HUES6 (cell line): ENCODE measurements around the gene PIMREG.

Experiments
- H3K27ac ChIP-seq: 2 replicates; pipeline ENCODE4 v1.7.0; 2013; ENCODE audit warnings: low read depth, mild to moderate bottlenecking, low read length, inconsistent platforms
- H3K27me3 ChIP-seq: 2 replicates; pipeline ENCODE4 v1.6.1; 2013; ENCODE audit warnings: low read length; ENCODE audit not compliant: control insufficient read depth, insufficient read depth
- H3K36me3 ChIP-seq: 2 replicates; pipeline ENCODE4 v1.6.1; 2013; ENCODE audit warnings: low read length; ENCODE audit not compliant: control insufficient read depth, insufficient read depth
- H3K4me1 ChIP-seq: 2 replicates; pipeline ENCODE4 v1.6.1; 2013; ENCODE audit warnings: low read length; ENCODE audit not compliant: control insufficient read depth, insufficient read depth
- H3K4me3 ChIP-seq: 2 replicates; pipeline ENCODE4 v1.5.1; 2013; ENCODE audit warnings: low read depth, low read length
- H3K9ac ChIP-seq: one replicate; pipeline ENCODE4 v1.6.1; 2013; ENCODE audit warnings: mild to moderate bottlenecking, low read length
- H3K9me3 ChIP-seq: 2 replicates; pipeline ENCODE4 v1.6.1; 2013; ENCODE audit warnings: low read depth, low read length; ENCODE audit not compliant: control insufficient read depth, insufficient read depth

Gene PIMREG

GRCh38 chr17:6443692-6444570 is at the start of gene PIMREG:
TSS of gene PIMREG (plus strand) at chr17:6444455. CDS start at chr17:6445111, 656 bp downstream.
- H3K27ac ChIP-seq = peak within 1 kb of the TSS; percentile 91
- peaks cover 3% of the 10 kb centered on the region; the same call in 1 of the 2 replicates for H3K9me3 ChIP-seq
- H3K36me3 ChIP-seq = peaks cover 35% of the 10 kb centered on the region
- H3K27me3 ChIP-seq = no peaks in the 10 kb centered on the region
- H3K4me3 ChIP-seq = peak within 1 kb of the TSS; percentile 98
- peak within 1 kb of the TSS; percentile 88 for H3K9ac ChIP-seq
- peaks cover 20% of the 10 kb centered on the region for H3K4me1 ChIP-seq

GRCh38 chr17:6398955-6399354 is 45.3 kb upstream of the PIMREG start:
- peaks cover 17% of the 10 kb centered on the region for H3K4me1 ChIP-seq
- no peaks in the 10 kb centered on the region for H3K36me3 ChIP-seq
- no peak overlapping the region for H3K27ac ChIP-seq
- H3K9me3 ChIP-seq = peaks cover 8% of the 10 kb centered on the region
- no peaks in the 10 kb centered on the region for H3K27me3 ChIP-seq
- no peak overlapping the region for H3K9ac ChIP-seq
- H3K4me3 ChIP-seq = no peak overlapping the region

DNA sequence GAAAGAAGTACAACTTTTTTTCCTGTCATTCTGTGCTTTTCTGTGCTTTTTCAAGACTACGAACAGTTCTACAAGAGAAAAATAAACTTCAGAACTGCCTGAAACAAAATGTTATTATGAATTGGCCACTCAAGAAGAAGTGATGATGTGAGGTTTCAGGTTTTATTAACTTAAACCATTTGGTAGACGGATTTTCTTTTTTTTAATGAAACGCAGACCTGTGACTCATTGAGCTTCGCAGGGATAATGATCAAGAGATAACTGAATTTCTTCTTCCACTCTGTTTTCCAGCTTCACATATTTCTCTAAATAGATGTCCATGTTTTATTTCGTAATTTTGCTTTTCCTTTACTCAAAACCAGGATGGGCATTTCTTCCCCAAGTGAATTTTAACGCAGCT is 42.0 kb upstream of the PIMREG start:
- no peaks in the 10 kb centered on the region for H3K36me3 ChIP-seq
- no peak overlapping the region for H3K9ac ChIP-seq
- H3K27ac ChIP-seq = no peak overlapping the region
- no peak overlapping the region for H3K4me3 ChIP-seq
- peaks cover 8% of the 10 kb centered on the region for H3K9me3 ChIP-seq
- no peaks in the 10 kb centered on the region for H3K4me1 ChIP-seq
- no peaks in the 10 kb centered on the region for H3K27me3 ChIP-seq

DNA sequence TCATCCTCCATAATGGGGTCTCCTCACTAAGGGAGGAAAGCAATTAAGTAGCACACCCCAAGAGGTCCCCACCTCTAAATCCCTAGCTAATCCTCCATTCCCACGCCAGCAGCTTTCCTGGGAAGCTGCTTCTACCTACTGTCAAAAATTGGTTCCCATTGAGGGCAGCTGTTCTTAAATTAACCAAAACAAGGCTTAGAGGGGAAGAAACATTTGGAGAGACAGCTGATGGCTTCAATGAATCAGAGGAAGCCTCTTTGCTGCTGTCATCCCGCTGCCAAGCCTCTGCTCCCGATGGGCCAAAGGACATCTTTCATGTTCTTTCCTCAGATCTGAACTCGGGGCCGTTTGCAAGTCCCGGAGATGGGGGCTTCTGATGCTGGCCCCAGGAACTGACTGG is 36.0 kb upstream of the PIMREG start:
- no peaks in the 10 kb centered on the region for H3K9me3 ChIP-seq
- no peak overlapping the region for H3K27ac ChIP-seq
- H3K36me3 ChIP-seq = no peaks in the 10 kb centered on the region
- no peak overlapping the region for H3K9ac ChIP-seq
- H3K4me1 ChIP-seq = no peaks in the 10 kb centered on the region
- H3K27me3 ChIP-seq = no peaks in the 10 kb centered on the region
- no peak overlapping the region for H3K4me3 ChIP-seq

DNA sequence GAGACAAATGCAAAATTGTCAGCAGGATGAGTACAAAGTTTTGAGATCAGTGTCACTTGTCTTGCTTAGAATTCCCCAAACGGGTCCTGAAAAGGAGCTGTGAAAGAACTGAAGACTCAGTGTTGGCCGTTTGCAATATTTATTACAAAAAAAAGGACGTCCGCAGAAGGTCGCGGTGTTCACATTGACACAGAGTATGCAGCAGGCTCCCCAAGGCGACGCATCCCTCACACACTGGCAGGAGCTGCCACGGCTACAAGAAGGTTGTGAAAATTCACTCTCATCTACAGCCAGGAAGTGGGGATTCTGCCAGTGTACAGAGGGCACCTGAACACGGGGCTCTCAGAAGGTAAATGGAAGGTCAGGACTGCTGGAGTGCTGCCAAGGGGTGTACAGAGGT is 35.5 kb upstream of the PIMREG start:
- Histone ChIP-seq H3K4me3 (no peak overlapping the region), H3K9me3 (no peaks in the 10 kb centered on the region), H3K36me3 (no peaks in the 10 kb centered on the region), H3K27me3 (no peaks in the 10 kb centered on the region), H3K27ac (no peak overlapping the region), H3K4me1 (no peaks in the 10 kb centered on the region), H3K9ac (no peak overlapping the region)

DNA sequence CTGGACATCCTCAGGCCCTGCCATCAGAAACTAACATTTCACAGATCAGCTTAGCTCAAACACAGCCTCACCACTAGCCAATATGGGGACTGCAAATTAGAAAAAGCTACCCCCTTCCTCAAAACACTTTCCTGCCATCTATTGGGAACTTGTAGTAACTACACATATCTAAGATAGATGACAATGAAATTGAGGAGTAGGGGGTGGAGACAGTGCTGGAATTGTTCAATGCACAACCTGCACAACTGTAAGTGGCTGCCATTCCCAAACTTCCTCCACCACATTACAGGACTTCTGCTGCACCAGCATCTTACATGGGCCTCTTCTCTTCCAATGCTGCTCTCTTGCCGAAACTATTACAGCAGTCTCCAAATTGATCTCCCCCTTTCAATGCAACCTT is 31.2 kb upstream of the PIMREG start:
- Histone ChIP-seq H3K27ac (no peak overlapping the region), H3K36me3 (no peaks in the 10 kb centered on the region), H3K4me1 (no peaks in the 10 kb centered on the region), H3K9me3 (no peaks in the 10 kb centered on the region), H3K27me3 (no peaks in the 10 kb centered on the region), H3K4me3 (no peak overlapping the region), H3K9ac (no peak overlapping the region)

DNA sequence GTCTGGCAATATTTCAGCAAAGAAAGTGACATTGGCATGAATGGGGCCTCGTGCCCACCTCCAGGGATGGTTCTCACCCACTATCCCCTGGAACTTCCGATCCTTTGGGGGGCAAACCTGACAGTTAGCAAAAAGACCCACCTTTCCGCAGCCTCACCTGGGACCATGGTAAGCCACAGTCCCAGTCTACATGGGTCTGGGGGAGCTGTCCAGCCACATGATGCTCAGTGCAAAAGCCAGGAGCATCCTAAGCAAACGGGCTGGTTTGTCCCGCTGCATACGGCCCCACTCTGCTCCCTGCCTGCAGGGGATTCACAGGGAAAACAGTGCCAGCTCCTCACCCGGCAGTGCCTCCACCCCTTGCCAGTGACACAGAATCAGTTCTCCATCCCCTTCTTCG is 28.6 kb upstream of the PIMREG start:
- Histone ChIP-seq H3K4me3 (no peak overlapping the region), H3K9me3 (no peaks in the 10 kb centered on the region), H3K27me3 (no peaks in the 10 kb centered on the region), H3K36me3 (no peaks in the 10 kb centered on the region), H3K27ac (no peak overlapping the region), H3K9ac (no peak overlapping the region), H3K4me1 (peaks cover 7% of the 10 kb centered on the region)

DNA sequence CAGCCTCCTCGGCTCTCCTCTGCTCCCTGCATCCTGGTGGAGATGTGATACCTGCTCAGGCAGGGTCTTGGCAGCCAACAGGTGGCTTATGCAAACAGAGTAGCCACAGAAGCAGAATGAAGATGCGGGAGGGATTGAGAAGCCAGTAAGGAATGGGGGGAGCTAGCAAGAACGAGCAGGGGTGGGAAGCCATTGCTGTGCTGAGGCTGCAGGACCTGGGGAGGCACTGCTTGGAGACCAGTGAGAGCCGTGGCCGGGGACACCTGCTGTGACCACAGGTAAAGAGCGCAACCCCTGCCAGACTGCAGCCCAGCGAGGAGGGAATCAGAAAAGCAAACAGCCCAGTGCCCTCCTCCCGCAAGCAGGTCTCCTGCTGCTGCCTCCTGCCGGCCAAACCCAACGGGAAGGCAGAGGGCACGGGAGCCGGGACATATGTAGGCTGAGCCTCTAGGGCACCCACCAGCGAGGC is 24.0 kb upstream of the PIMREG start:
- H3K27me3 ChIP-seq = no peaks in the 10 kb centered on the region
- H3K4me3 ChIP-seq = no peak overlapping the region
- peaks cover 10% of the 10 kb centered on the region for H3K4me1 ChIP-seq
- H3K36me3 ChIP-seq = no peaks in the 10 kb centered on the region
- H3K27ac ChIP-seq = no peak overlapping the region
- no peak overlapping the region for H3K9ac ChIP-seq
- no peaks in the 10 kb centered on the region for H3K9me3 ChIP-seq

GRCh38 chr17:6421700-6422604 is 22.3 kb upstream of the PIMREG start:
- H3K9me3 ChIP-seq = no peaks in the 10 kb centered on the region
- H3K27me3 ChIP-seq = no peaks in the 10 kb centered on the region
- no peak overlapping the region for H3K9ac ChIP-seq
- no peak overlapping the region for H3K4me3 ChIP-seq
- no peaks in the 10 kb centered on the region for H3K36me3 ChIP-seq
- no peak overlapping the region for H3K27ac ChIP-seq
- peaks cover 10% of the 10 kb centered on the region for H3K4me1 ChIP-seq

GRCh38 chr17:6422654-6423241 is 21.5 kb upstream of the PIMREG start:
- H3K9me3 ChIP-seq = no peaks in the 10 kb centered on the region
- H3K27me3 ChIP-seq = no peaks in the 10 kb centered on the region
- H3K4me1 ChIP-seq = peaks cover 10% of the 10 kb centered on the region
- H3K27ac ChIP-seq = no peak overlapping the region
- H3K9ac ChIP-seq = no peak overlapping the region
- no peaks in the 10 kb centered on the region for H3K36me3 ChIP-seq
- no peak overlapping the region for H3K4me3 ChIP-seq
